Calu3 (cell line): Measurements from ENCODE around the gene SAC3D1. TPM values are rescaled to one million over a fixed set of nuclear protein-coding genes. Genes with fewer than 3 reads are reported as not detected.

Experiments
- BruUV-seq: library from RNA; stranded (reverse); fragments of 400-500 nt; replicated peaks from 2 replicates; lab custom pipeline; 2021; lab: Mats Ljungman, UMichigan
- CTCF ChIA-PET: fragments of 300-600 bp; sonication (Branson Sonifier 250); formaldehyde crosslinking; loops from one replicate; lab custom pipeline; 2022; ENCODE audit warnings: antibody characterized with exemption; lab: Charles Lee
- DNase-seq: peaks from one replicate; pipeline ENCODE4 v3.0.0; 2022
- H3K27ac Mint-ChIP-seq: one replicate; pipeline ENCODE4 v1.8.0; 2022; ENCODE audit warnings: mixed read lengths; ENCODE audit not compliant: unreplicated experiment
- H3K27me3 Mint-ChIP-seq: one replicate; pipeline ENCODE4 v1.8.0; 2022; ENCODE audit warnings: mixed read lengths; ENCODE audit not compliant: unreplicated experiment
- H3K36me3 Mint-ChIP-seq: one replicate; pipeline ENCODE4 v1.8.0; 2022; ENCODE audit warnings: mild to moderate bottlenecking, moderate library complexity, mixed read lengths; ENCODE audit not compliant: insufficient read depth, unreplicated experiment
- H3K4me1 Mint-ChIP-seq: one replicate; pipeline ENCODE4 v1.8.0; 2022; ENCODE audit warnings: mild to moderate bottlenecking, low read depth, mixed read lengths; ENCODE audit not compliant: unreplicated experiment
- H3K4me3 Mint-ChIP-seq: one replicate; pipeline ENCODE4 v1.8.0; 2022; ENCODE audit warnings: mild to moderate bottlenecking, low read depth, moderate library complexity, mixed read lengths; ENCODE audit not compliant: unreplicated experiment
- H3K9me3 Mint-ChIP-seq: one replicate; pipeline ENCODE4 v1.8.0; 2022; ENCODE audit warnings: low read depth, mixed read lengths; ENCODE audit not compliant: unreplicated experiment
- CTCF ChIP-seq: fragments of 200-600 bp; IDR thresholded peaks from one replicate; pipeline ENCODE4 v1.8.0; 2022; ENCODE audit warnings: antibody characterized with exemption; ENCODE audit not compliant: unreplicated experiment
- intact Hi-C: fragments of 100-400 bp; cut with micrococcal nuclease; formaldehyde crosslinking; loops from one replicate; pipeline ENCODE4 v1.10.0; 2022; ENCODE audit not compliant: unreplicated experiment
- microRNA-seq: library from miRNA; unstranded; fragments of <30 nt; microRNA quantifications from one replicate; pipeline ENCODE4 v1.2.0, GENCODE V29; 2022
- total RNA-seq: library from RNA; stranded (reverse); gene quantifications from 2 replicates; pipeline ENCODE4 v1.2.3, GENCODE V29; 2022

SAC3D1 gene
- total RNA-seq, 1 experiment from 2014 or later = 17.6 TPM

- TF ChIP-seq CTCF = no peak
- H3K4me1 Mint-ChIP-seq = peaks cover 13% of the 10 kb centered on the region
- CTCF ChIA-PET = interaction anchor here (0.7 kb wide), 1 partner anchor 206 kb away, joined by 3 read pairs; no protein-coding TSS in a partner anchor
Measured at GRCh38 chr11:65087827-65088226, 46.8 kb downstream of the SAC3D1 start.

GRCh38 chr11:65089621-65090020 is 48.6 kb downstream of the SAC3D1 start:
- H3K36me3 Mint-ChIP-seq = peaks cover 27% of the 10 kb centered on the region
- BruUV-seq = no TSS peak
- no peak for DNase-seq
- no peak overlapping the region for H3K4me3 Mint-ChIP-seq
- no peak overlapping the region for H3K27ac Mint-ChIP-seq
- no peaks in the 10 kb centered on the region for H3K9me3 Mint-ChIP-seq
- TF ChIP-seq CTCF = no peak
- CTCF ChIA-PET = interaction anchor here (0.6 kb wide), 1 partner anchor 243 kb away, joined by 5 read pairs; no protein-coding TSS in a partner anchor
- intact Hi-C loops = no loop called here
- no peaks in the 10 kb centered on the region for H3K27me3 Mint-ChIP-seq
- peaks cover 9% of the 10 kb centered on the region for H3K4me1 Mint-ChIP-seq

More at GRCh38 chr11:65087827-65088226, 46.8 kb downstream of the SAC3D1 start:
- no peak for DNase-seq
- H3K36me3 Mint-ChIP-seq = peaks cover 45% of the 10 kb centered on the region
- H3K4me3 Mint-ChIP-seq = no peak overlapping the region
- intact Hi-C loops = no loop called here
- no peak overlapping the region for H3K27ac Mint-ChIP-seq
- no TSS peak for BruUV-seq
- H3K9me3 Mint-ChIP-seq = no peaks in the 10 kb centered on the region
- no peaks in the 10 kb centered on the region for H3K27me3 Mint-ChIP-seq

GRCh38 chr11:65090628-65091027 is 49.6 kb downstream of the SAC3D1 start:
- Mint-ChIP-seq H3K27ac (no peak overlapping the region), H3K4me1 (peaks cover 5% of the 10 kb centered on the region), H3K4me3 (no peak overlapping the region), H3K9me3 (no peaks in the 10 kb centered on the region), H3K27me3 (no peaks in the 10 kb centered on the region), H3K36me3 (peaks cover 18% of the 10 kb centered on the region)
- no TSS peak for BruUV-seq
- intact Hi-C loops = no loop called here
- CTCF ChIA-PET = no interaction called here
- TF ChIP-seq CTCF = no peak
- no peak for DNase-seq

Small RNA genes within 50 kb of the gene (microRNA-seq; reads per million reads assigned to microRNA genes)
- gene MIR6879 = 3.2 reads per million

Other genes starting within 250 kb of the SAC3D1 start
- gene MAP4K2, start 238.0 kb upstream of the SAC3D1 start, total RNA-seq = 17.0 and 17.4 TPM in 2 replicates
- gene MEN1, start 230.7 kb upstream of the SAC3D1 start, total RNA-seq = 39.8 and 41.0 TPM in 2 replicates
- gene CDC42BPG, start 196.6 kb upstream of the SAC3D1 start, total RNA-seq = 26.5 and 33.0 TPM in 2 replicates
- gene EHD1, start 162.6 kb upstream of the SAC3D1 start, total RNA-seq = 92.8 and 101 TPM in 2 replicates
- gene ATG2A, start 124.0 kb upstream of the SAC3D1 start, total RNA-seq = 29.6 and 35.8 TPM in 2 replicates
- 9.9 and 12.2 TPM in 2 replicates for gene PPP2R5B, start 116.5 kb upstream of the SAC3D1 start, total RNA-seq
- not detected in 2 replicates for gene GPHA2, start 105.3 kb upstream of the SAC3D1 start, total RNA-seq
- 0.56 TPM in 1 of 2 replicates, not detected in the other for gene MAJIN, start 69.1 kb upstream of the SAC3D1 start, total RNA-seq
- 4.5 and 11.3 TPM in 2 replicates for gene BATF2, start 44.2 kb upstream of the SAC3D1 start, total RNA-seq
- 62.6 and 63.7 TPM in 2 replicates for gene ARL2, start 27.1 kb upstream of the SAC3D1 start, total RNA-seq
- gene SNX15, start 13.8 kb upstream of the SAC3D1 start, total RNA-seq = 22.1 and 25.7 TPM in 2 replicates
- not detected in 2 replicates for gene NAALADL1, start 17.3 kb downstream of the SAC3D1 start, total RNA-seq
- 53.4 and 55.4 TPM in 2 replicates for gene CDCA5, start 42.8 kb downstream of the SAC3D1 start, total RNA-seq
- gene ZFPL1, start 43.0 kb downstream of the SAC3D1 start, total RNA-seq = 47.6 and 48.0 TPM in 2 replicates
- gene VPS51, start 55.0 kb downstream of the SAC3D1 start, total RNA-seq = 64.4 and 78.1 TPM in 2 replicates
- gene TM7SF2, start 70.7 kb downstream of the SAC3D1 start, total RNA-seq = 41.2 and 42.8 TPM in 2 replicates
- 13.2 and 17.2 TPM in 2 replicates for gene ZNHIT2, start 76.5 kb downstream of the SAC3D1 start, total RNA-seq
- gene FAU, start 80.9 kb downstream of the SAC3D1 start, total RNA-seq = 650 and 668 TPM in 2 replicates
- 84.1 and 97.9 TPM in 2 replicates for gene MRPL49, start 81.1 kb downstream of the SAC3D1 start, total RNA-seq
- 68.5 and 76.7 TPM in 2 replicates for gene SYVN1, start 93.3 kb downstream of the SAC3D1 start, total RNA-seq
- gene SPDYC, start 129.0 kb downstream of the SAC3D1 start, total RNA-seq = not detected in 2 replicates
- 288 and 314 TPM in 2 replicates for gene CAPN1, start 140.7 kb downstream of the SAC3D1 start, total RNA-seq
- 34.4 and 40.4 TPM in 2 replicates for gene POLA2, start 220.8 kb downstream of the SAC3D1 start, total RNA-seq